Tibial nerve (tissue), 4 donors: ENCODE data around the gene SMARCD3. TPM values are rescaled to one million over a fixed set of nuclear protein-coding genes. Genes with fewer than 3 reads are reported as not detected.

Source experiments
- DNase-seq, 2 donors: peaks; one replicate each; pipeline ENCODE4 v3.0.0-alpha.2; 2019; ENCODE audit warnings: low spot score in 2 of 2
- H3K27ac ChIP-seq, 4 donors: fragments of 200-600 bp; sonication (generic) in 3 of 4; one replicate each; pipeline ENCODE4 v1.5.1; 2017 to 2019; ENCODE audit warnings: mild to moderate bottlenecking in 1 of 4
- H3K27me3 ChIP-seq, 2 donors: fragments of 200-600 bp; sonication (generic) in 1 of 2; one replicate each; pipeline versions ENCODE4 v1.5.1 to v1.6.0; 2017 to 2019
- H3K36me3 ChIP-seq, 3 donors: fragments of 200-600 bp; sonication (generic); one replicate each; pipeline ENCODE4 v1.5.1; 2018 to 2019
- H3K4me1 ChIP-seq, 4 donors: fragments of 200-600 bp; sonication (generic) in 3 of 4; one replicate each; pipeline ENCODE4 v1.5.1; 2017 to 2019
- H3K4me3 ChIP-seq, 4 donors: fragments of 200-600 bp; sonication (generic) in 3 of 4; one replicate each; pipeline ENCODE4 v1.5.1; 2017 to 2019; ENCODE audit warnings: mild to moderate bottlenecking in 1 of 4, moderate library complexity in 1 of 4
- H3K9me3 ChIP-seq, 4 donors: fragments of 200-600 bp; sonication (generic) in 3 of 4; one replicate each; pipeline ENCODE4 v1.5.1; 2017 to 2019
- CTCF ChIP-seq, 5 experiments: fragments of 200-600 bp in 3 of 5; fragments of 450-650 bp in 2 of 5; sonication (generic) in 3 of 5; IDR thresholded peaks; one replicate each; pipeline ENCODE4 v1.5.1; 2016 to 2019; ENCODE audit warnings: antibody characterized with exemption in 5 of 5, mild to moderate bottlenecking in 3 of 5, moderate library complexity in 2 of 5
- EP300 ChIP-seq, 2 donors: sonication (generic); formaldehyde crosslinking; IDR thresholded peaks; one replicate each; pipeline ENCODE4 v1.6.1; 2017; ENCODE audit warnings: antibody characterized with exemption in 2 of 2, mild to moderate bottlenecking in 1 of 2
- POLR2A ChIP-seq, 2 donors: fragments of 450-650 bp; IDR thresholded peaks; one replicate each; pipeline ENCODE4 v1.6.1; 2017; ENCODE audit warnings: antibody characterized with exemption in 2 of 2, mild to moderate bottlenecking in 2 of 2, moderate library complexity in 2 of 2
- WGBS, 2 donors: methylation state at CpG; one replicate each; pipeline ENCODE4 v1.1.5; 2018; 5-methylcytosine and 5-hydroxymethylcytosine counted together
- total RNA-seq, 4 donors: library from RNA; depleted of rRNA; stranded (reverse); fragments of >200 nt; gene quantifications; one replicate each; pipeline ENCODE4 v1.1.0, GENCODE V29; 2016

SMARCD3 gene
- 10 to 100 TPM; 55.5 to 97.2 (median 77.3) TPM for total RNA-seq

DNA sequence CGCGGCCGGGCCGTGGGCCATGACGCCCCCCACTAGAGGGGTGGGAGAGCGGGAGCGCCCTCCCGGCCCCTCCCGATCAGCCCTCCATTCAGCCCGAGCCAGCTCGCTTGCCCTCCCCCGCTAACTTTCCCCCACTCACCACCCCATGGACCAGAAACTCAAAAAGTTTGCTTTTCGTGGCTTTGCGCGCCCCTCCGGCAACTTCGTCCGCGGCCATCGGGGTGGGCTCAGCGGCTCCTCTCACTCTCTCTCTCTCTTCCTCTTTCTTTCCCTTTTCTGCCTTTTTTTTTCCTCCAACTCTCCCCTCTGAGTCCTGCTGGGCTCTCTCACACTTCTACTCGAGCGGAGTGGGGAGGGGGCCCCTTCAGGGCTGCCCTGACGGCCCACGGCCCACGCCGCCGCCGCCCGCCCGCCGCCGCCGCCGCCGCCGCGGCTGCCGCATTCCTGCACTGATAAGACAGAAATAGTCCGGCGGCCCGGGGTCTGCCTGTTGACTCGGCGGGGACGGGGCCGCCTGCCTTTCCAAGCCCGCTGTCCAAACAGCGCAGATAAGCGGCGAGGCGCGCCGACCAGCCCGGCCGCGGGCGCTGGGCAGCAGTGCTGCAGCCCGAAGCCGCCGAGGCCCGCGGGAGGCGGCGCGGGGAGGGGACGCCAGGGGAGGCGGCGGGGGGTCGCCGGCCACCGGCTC lies at the start of gene SMARCD3:
Gene SMARCD3 (minus strand): TSS at position 349 of the 688 bp plus-strand sequence. CDS start 132 bp downstream, at position 217.
- WGBS, 2 donors = 0 to 1% methylated on average over 46 to 48 of the region's 71 CpGs
- Histone ChIP-seq H3K9me3 (no peaks in the 10 kb centered on the region), H3K27ac (peak within 1 kb of the TSS; percentile 85 to 98 (median 93)), H3K4me3 (peak within 1 kb of the TSS; percentile 59 to 81 (median 74)), H3K4me1 (peaks cover 0 to 89% (median 58%) of the 10 kb centered on the region in 4 donors), H3K36me3 (no peaks in the 10 kb centered on the region), H3K27me3 (no peaks in the 10 kb centered on the region)
- no peak for DNase-seq
- TF ChIP-seq CTCF (IDR thresholded peaks at IDR 0.05) = no peak
- no peak for TF ChIP-seq POLR2A (IDR thresholded peaks at IDR 0.05)
- no peak for TF ChIP-seq EP300 (IDR thresholded peaks at IDR 0.05)

GRCh38 chr7:151296202-151296992 lies 47.9 kb upstream of the SMARCD3 start:
- Histone ChIP-seq H3K36me3 (no peaks in the 10 kb centered on the region), H3K27ac (no peak overlapping the region), H3K9me3 (no peaks in the 10 kb centered on the region), H3K4me3 (no peak overlapping the region), H3K4me1 (no peaks in the 10 kb centered on the region), H3K27me3 (peaks cover 0 to 10% of the 10 kb centered on the region in 2 donors)
- TF ChIP-seq EP300 (IDR thresholded peaks at IDR 0.05) (no peak), POLR2A (IDR thresholded peaks at IDR 0.05) (no peak), CTCF (IDR thresholded peaks at IDR 0.05) (no peak)
- no peak for DNase-seq
- 48 to 57% methylated on average over 3 of the region's 3 CpGs for WGBS, 2 donors

DNA sequence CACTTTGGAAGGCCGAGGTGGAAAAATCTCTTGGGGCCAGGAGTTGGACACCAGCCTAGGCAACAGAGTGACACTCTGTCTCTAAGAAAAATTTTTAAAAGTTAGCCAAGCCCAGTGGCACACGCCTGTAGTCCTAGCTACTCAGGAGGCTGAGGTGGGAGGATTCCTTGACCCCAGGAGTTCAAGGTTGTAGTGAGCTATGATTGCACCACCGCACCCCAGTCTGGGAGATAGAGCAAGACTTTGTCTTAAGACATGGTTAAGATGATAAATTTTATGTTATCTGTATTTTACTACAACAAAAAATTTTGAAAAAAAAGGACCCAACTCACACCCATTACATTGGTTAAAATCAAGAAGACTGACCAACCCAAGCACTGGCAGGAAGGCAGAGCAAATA lies 44.4 kb upstream of the SMARCD3 start:
- H3K27ac ChIP-seq = no peak overlapping the region
- peaks cover 0 to 5% of the 10 kb centered on the region in 2 donors for H3K27me3 ChIP-seq
- H3K36me3 ChIP-seq = no peaks in the 10 kb centered on the region
- H3K9me3 ChIP-seq = no peaks in the 10 kb centered on the region
- 76 to 81% methylated on average over 3 of the region's 3 CpGs for WGBS, 2 donors
- H3K4me1 ChIP-seq = no peaks in the 10 kb centered on the region
- no peak overlapping the region for H3K4me3 ChIP-seq
- DNase-seq = no peak
- TF ChIP-seq CTCF (IDR thresholded peaks at IDR 0.05) (no peak), POLR2A (IDR thresholded peaks at IDR 0.05) (no peak), EP300 (IDR thresholded peaks at IDR 0.05) (no peak)

GRCh38 chr7:151291206-151291605 lies 42.7 kb upstream of the SMARCD3 start:
- no peaks in the 10 kb centered on the region for H3K9me3 ChIP-seq
- DNase-seq = no peak
- no peak overlapping the region for H3K4me3 ChIP-seq
- peaks cover 0 to 4% of the 10 kb centered on the region in 2 donors for H3K27me3 ChIP-seq
- H3K27ac ChIP-seq = no peak overlapping the region
- no peaks in the 10 kb centered on the region for H3K36me3 ChIP-seq
- peaks cover 0 to 5% (median 0%) of the 10 kb centered on the region in 4 donors for H3K4me1 ChIP-seq
- TF ChIP-seq EP300 (IDR thresholded peaks at IDR 0.05) (no peak), POLR2A (IDR thresholded peaks at IDR 0.05) (no peak), CTCF (IDR thresholded peaks at IDR 0.05) (no peak)
- 80 to 87% methylated on average over 2 of the region's 2 CpGs for WGBS, 2 donors

GRCh38 chr7:151290355-151290760 lies 41.9 kb upstream of the SMARCD3 start:
- Histone ChIP-seq H3K27me3 (peaks cover 0 to 4% of the 10 kb centered on the region in 2 donors), H3K4me3 (no peak overlapping the region), H3K36me3 (no peaks in the 10 kb centered on the region), H3K4me1 (peaks cover 0 to 7% (median 0%) of the 10 kb centered on the region in 4 donors), H3K9me3 (no peaks in the 10 kb centered on the region), H3K27ac (no peak overlapping the region)
- DNase-seq = no peak
- 56% methylated on average over 4 of the region's 4 CpGs for WGBS, 2 donors
- TF ChIP-seq POLR2A (IDR thresholded peaks at IDR 0.05) = no peak
- TF ChIP-seq CTCF (IDR thresholded peaks at IDR 0.05) = no peak
- TF ChIP-seq EP300 (IDR thresholded peaks at IDR 0.05) = no peak
